HL-60 (cell line): ENCODE results near the gene SHC1.
A peak's percentile ranks its signal among the peaks of the same experiment; 100 is the strongest.
"Not testable (repeated sequence)": the region's sequence is repeated elsewhere in the genome, so short reads cannot be mapped to it uniquely, and the experiment has no call there.

Experiments
- DNase-seq, 2 experiments: peaks; one replicate each; pipeline ENCODE4 v3.0.0-alpha.2; 2010 to 2020; ENCODE audit warnings: low read depth in 1 of 2, low spot score in 1 of 2
- H3K27ac ChIP-seq: fragments of 250-450 bp; sonication (Bioruptor Pico); replicated peaks from 2 replicates; pipeline ENCODE4 v1.5.1; 2020; ENCODE audit warnings: mild to moderate bottlenecking, moderate library complexity
- H3K27me3 ChIP-seq: fragments of 250-450 bp; sonication (Bioruptor Pico); 2 replicates; pipeline ENCODE4 v1.5.1; 2021; ENCODE audit warnings: mild to moderate bottlenecking, moderate library complexity; ENCODE audit not compliant: insufficient read depth, poor library complexity, severe bottlenecking
- H3K4me3 ChIP-seq: replicated peaks from 2 replicates; pipeline ENCODE4 v1.5.1; 2011; ENCODE audit warnings: mild to moderate bottlenecking, control low read depth, low read length; ENCODE audit not compliant: insufficient read depth
- CTCF ChIP-seq: IDR thresholded peaks from one replicate; pipeline ENCODE4 v1.5.1; 2011; ENCODE audit warnings: low read length, control low read depth, inconsistent platforms; ENCODE audit not compliant: insufficient read depth
- GABPA ChIP-seq: IDR thresholded peaks from 2 replicates; pipeline ENCODE4 v1.6.1; 2012; ENCODE audit warnings: low read depth
- POLR2AphosphoS5 ChIP-seq: IDR thresholded peaks from 2 replicates; pipeline ENCODE4 v1.6.1; 2012; ENCODE audit warnings: low read depth
- REST ChIP-seq: IDR thresholded peaks from 2 replicates; pipeline ENCODE4 v1.6.1; 2012; ENCODE audit warnings: low read depth; ENCODE audit not compliant: insufficient replicate concordance
- SPI1 ChIP-seq: IDR thresholded peaks from 2 replicates; pipeline ENCODE4 v1.6.1; 2012; ENCODE audit warnings: low read depth, mild to moderate bottlenecking, borderline replicate concordance

Gene SHC1

GRCh38 chr1:154989195-154989860, 18.8 kb upstream of the SHC1 start:
- no peaks in the 10 kb centered on the region for H3K27me3 ChIP-seq

GRCh38 chr1:154988058-154988954, 17.8 kb upstream of the SHC1 start:
- DNase-seq = no peak
- H3K27ac ChIP-seq = no peak overlapping the region
- H3K27me3 ChIP-seq = no peaks in the 10 kb centered on the region
- TF ChIP-seq POLR2AphosphoS5 = no peak
- no peak for TF ChIP-seq CTCF
- no peak for TF ChIP-seq SPI1
- TF ChIP-seq REST = no peak
- TF ChIP-seq GABPA = no peak
- no peak overlapping the region for H3K4me3 ChIP-seq

More at GRCh38 chr1:154989195-154989860, 18.8 kb upstream of the SHC1 start:
- DNase-seq = no peak
- TF ChIP-seq POLR2AphosphoS5 = no peak
- TF ChIP-seq CTCF = no peak
- no peak for TF ChIP-seq SPI1
- TF ChIP-seq REST = no peak
- TF ChIP-seq GABPA = no peak
- Histone ChIP-seq H3K4me3 (no peak overlapping the region), H3K27ac (no peak overlapping the region)

GRCh38 chr1:154987326-154987725, 16.8 kb upstream of the SHC1 start:
- no peak overlapping the region for H3K4me3 ChIP-seq
- TF ChIP-seq POLR2AphosphoS5 (0 out of 2 replicates have a peak, but pooled peaks have one; percentile 23), REST (no peak)
- peak in 1 of 2 experiments; percentile 41 for DNase-seq
- no peak overlapping the region for H3K27ac ChIP-seq
- no peaks in the 10 kb centered on the region for H3K27me3 ChIP-seq

GRCh38 chr1:154986736-154987135, 16.2 kb upstream of the SHC1 start:
- not testable (repeated sequence) for H3K4me3 ChIP-seq, DNase-seq, H3K27ac ChIP-seq, H3K27me3 ChIP-seq
